Loucy (cell line): ENCODE results near the gene BTN3A1.

ENCODE experiments used
- EZH2phosphoT487 ChIP-seq: fragments of 200-600 bp; IDR thresholded peaks from 2 replicates; pipeline ENCODE4 v1.6.1; 2018; ENCODE audit warnings: antibody characterized with exemption, mild to moderate bottlenecking, moderate library complexity, borderline replicate concordance
- TF ChIP-seq, protein P1 (sequence below): fragments of 200-600 bp; sonication (generic); conservative IDR thresholded peaks from 2 replicates; pipeline ENCODE4 v1.5.1; 2014; ENCODE audit warnings: mild to moderate bottlenecking, antibody characterized with exemption, low read length

DNA sequence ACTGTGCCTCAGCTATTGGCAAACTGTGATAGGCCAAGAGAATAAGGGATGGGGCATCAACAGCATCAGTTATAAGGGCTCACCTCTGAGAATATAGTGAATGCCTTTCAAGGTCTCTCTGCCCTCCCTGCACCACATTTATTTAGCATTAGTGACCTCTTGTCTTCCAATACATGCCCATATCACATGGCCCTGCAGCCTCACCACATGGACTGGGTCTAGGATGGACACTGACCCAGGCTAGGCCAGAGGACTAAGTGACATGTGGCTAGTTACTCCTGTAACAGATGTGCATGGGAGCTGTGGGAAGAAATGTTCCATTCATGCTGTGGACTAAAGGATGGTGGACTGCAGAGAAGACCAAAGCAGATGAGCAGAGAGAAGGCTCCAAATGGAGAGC lies 22.3 kb upstream of the BTN3A1 start:
- TF ChIP-seq, protein P1, sequence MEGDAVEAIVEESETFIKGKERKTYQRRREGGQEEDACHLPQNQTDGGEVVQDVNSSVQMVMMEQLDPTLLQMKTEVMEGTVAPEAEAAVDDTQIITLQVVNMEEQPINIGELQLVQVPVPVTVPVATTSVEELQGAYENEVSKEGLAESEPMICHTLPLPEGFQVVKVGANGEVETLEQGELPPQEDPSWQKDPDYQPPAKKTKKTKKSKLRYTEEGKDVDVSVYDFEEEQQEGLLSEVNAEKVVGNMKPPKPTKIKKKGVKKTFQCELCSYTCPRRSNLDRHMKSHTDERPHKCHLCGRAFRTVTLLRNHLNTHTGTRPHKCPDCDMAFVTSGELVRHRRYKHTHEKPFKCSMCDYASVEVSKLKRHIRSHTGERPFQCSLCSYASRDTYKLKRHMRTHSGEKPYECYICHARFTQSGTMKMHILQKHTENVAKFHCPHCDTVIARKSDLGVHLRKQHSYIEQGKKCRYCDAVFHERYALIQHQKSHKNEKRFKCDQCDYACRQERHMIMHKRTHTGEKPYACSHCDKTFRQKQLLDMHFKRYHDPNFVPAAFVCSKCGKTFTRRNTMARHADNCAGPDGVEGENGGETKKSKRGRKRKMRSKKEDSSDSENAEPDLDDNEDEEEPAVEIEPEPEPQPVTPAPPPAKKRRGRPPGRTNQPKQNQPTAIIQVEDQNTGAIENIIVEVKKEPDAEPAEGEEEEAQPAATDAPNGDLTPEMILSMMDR, result no peak
- TF ChIP-seq EZH2phosphoT487, result no peak
